22Rv1 (cell line): ENCODE data around the gene LIN37.

Experiments used
- H3K27ac ChIP-seq: fragments of 450-650 bp; 2 replicates; pipeline ENCODE4 v1.5.1; 2017
- ZFX ChIP-seq: fragments of 450-650 bp; IDR thresholded peaks from 2 replicates; pipeline ENCODE4 v1.6.1; 2017; ENCODE audit warnings: antibody characterized with exemption, borderline replicate concordance
- TF ChIP-seq, protein P1 (sequence below): fragments of 450-650 bp; IDR thresholded peaks from 2 replicates; pipeline ENCODE4 v1.5.1; 2017; ENCODE audit warnings: mild to moderate bottlenecking

LIN37 gene

GRCh38 chr19:35716801-35717664, 31.3 kb upstream of the LIN37 start:
- H3K27ac ChIP-seq, result peak overlapping the region; percentile 90
- TF ChIP-seq ZFX, result no peak
- TF ChIP-seq, protein P1, sequence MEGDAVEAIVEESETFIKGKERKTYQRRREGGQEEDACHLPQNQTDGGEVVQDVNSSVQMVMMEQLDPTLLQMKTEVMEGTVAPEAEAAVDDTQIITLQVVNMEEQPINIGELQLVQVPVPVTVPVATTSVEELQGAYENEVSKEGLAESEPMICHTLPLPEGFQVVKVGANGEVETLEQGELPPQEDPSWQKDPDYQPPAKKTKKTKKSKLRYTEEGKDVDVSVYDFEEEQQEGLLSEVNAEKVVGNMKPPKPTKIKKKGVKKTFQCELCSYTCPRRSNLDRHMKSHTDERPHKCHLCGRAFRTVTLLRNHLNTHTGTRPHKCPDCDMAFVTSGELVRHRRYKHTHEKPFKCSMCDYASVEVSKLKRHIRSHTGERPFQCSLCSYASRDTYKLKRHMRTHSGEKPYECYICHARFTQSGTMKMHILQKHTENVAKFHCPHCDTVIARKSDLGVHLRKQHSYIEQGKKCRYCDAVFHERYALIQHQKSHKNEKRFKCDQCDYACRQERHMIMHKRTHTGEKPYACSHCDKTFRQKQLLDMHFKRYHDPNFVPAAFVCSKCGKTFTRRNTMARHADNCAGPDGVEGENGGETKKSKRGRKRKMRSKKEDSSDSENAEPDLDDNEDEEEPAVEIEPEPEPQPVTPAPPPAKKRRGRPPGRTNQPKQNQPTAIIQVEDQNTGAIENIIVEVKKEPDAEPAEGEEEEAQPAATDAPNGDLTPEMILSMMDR, result peak; percentile 97

- peak within 1 kb of the TSS; percentile 90 for H3K27ac ChIP-seq
- TF ChIP-seq, protein P1, result no peak
- TF ChIP-seq ZFX, result no peak
These were observed 30.6 kb upstream of the LIN37 start, which contains the start of gene KMT2B for GRCh38 chr19:35717665-35718344. TSS of gene KMT2B (plus strand) at chr19:35718003. CDS start at chr19:35718019, 16 bp downstream.

DNA sequence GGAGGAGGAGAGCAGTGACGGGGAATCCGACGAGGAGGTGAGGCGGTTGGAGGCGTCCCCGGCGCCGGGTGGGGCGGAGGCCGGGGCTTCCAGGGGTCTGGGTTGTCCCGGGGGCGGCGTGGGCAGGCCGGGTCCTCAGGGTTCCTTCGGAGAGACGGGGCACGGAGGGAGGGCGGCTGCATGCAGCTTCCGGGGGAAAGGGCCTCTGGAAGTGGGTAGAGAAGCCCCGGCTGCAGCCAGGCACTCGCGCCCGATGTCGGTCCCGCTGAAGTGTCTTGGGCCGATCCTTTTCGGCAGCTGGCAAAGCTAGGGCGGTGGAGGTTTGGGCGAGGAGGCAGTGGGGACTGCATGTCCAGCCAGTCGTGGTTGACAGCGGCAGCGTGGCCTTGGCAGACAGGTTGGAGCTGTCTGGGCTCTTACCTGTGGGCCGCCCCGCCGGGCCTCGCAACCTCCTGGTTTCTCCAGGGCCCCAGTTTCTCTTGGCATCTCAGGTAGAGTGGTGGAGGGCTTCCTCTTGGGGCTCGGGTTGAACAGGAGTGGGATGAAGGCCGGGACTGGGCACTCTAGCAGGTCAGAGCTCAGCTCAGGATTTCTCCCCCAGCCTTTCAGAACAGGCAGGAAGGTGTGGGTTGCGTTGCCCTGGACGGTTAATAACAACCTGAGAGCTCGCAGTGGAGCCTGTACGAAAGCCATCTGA, 29.9 kb upstream of the LIN37 start:
- no peak for TF ChIP-seq ZFX
- TF ChIP-seq, protein P1, result no peak
- H3K27ac ChIP-seq, result peak overlapping the region; percentile 90

DNA sequence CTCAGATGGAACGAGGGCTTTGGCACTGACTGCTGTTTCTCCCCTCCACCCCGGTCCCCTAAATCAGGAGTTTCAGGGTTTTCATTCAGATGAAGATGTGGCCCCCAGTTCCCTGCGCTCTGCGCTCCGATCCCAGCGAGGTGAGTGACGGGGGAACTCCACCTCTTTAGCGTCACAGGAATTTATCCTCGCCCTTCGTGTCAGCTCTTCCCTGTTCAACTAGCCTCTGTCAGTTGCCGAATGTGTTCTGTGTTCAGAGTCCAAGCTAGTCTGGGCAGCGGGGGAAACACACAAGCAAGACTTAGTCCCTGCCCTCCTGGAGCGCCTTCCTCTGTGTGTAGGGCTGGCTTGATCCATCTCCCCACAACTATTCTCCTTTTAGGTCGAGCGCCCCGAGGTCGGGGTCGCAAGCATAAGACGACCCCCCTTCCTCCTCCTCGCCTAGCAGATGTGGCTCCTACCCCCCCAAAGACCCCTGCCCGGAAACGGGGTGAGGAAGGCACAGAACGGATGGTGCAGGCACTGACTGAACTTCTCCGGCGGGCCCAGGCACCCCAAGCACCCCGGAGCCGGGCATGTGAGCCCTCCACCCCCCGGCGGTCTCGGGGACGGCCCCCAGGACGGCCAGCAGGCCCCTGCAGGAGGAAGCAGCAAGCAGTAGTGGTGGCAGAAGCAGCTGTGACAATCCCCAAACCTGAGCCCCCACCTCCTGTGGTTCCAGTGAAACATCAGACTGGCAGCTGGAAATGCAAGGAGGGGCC, 28.8 kb upstream of the LIN37 start:
- TF ChIP-seq ZFX, result no peak
- TF ChIP-seq, protein P1, result no peak
- H3K27ac ChIP-seq, result peak overlapping the region; percentile 90; the same call in 1 of the 2 replicates

DNA sequence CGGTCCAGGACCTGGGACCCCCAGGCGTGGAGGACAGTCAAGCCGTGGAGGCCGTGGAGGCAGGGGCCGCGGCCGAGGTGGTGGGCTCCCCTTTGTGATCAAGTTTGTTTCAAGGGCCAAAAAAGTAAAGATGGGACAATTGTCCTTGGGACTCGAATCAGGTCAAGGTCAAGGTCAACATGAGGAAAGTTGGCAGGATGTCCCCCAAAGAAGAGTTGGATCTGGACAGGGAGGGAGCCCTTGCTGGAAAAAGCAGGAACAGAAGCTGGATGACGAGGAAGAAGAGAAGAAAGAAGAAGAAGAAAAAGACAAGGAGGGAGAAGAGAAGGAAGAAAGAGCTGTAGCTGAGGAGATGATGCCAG, 28.2 kb upstream of the LIN37 start:
- TF ChIP-seq, protein P1, result no peak
- TF ChIP-seq ZFX, result no peak
- H3K27ac ChIP-seq, result peak overlapping the region; percentile 18; the same call in 1 of the 2 replicates

GRCh38 chr19:35720648-35721047, 27.7 kb upstream of the LIN37 start:
- TF ChIP-seq ZFX, result no peak
- TF ChIP-seq, protein P1, result no peak
- H3K27ac ChIP-seq, result no peak overlapping the region
